ENCODE measurements around the gene SALL2.

DNA sequence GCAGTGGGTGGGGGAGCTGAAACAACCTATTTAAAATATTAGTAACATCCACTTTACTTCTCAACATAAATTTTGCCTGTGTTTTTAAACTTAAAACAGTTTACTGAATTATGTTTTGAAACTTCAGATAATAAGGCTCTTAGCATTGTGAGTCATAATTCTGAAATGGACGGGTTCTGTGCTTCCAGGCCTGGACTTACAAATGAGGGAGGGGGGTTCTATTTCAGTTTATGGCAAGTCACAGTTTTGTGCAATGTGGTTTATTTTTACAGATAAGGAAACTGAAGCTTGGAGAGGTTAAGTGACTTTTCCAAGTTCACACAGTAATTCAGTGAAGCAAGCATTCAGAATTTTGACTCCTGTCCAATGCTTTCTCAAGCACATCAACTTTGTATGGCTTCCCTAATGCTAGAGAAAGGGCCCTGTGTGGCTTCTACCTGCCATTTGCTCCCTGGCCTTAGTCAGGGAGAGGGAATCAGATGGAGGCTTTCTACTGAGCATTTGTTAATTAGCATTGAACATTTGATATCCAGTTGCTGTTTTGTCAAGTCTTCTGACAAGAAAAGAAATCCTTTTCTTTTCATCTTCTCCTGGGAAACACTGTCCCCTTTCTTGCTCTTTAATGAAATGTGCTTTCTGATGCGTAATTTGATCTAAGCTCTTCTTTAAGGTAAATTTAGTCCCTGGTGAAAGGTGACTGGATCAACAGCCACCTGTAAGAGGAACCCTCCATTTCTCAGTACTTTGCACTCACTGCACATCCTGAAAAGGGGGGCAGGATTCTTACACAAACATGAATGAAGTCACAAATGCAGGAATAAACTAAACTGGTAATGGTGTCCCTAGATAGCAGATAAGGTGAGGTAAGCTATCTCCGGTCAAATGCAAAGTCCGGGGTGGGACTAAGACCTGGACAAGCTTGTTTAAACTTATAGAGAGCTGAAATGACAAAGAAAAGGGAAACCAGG lies 2.5 kb upstream of the SALL2 start:
- TF ChIP-seq CTCF (IDR thresholded peaks at IDR 0.05; ENCODE audit: borderline replicate concordance, extremely low read depth, low read length, poor library complexity, severe bottlenecking) (no peak), EZH2 (IDR thresholded peaks at IDR 0.05; ENCODE audit: borderline replicate concordance, low read depth, low read length, severe bottlenecking) (no peak)
